HEK293 (cell line): ENCODE data around the gene MYO1B.

Source experiments
- CTCF ChIA-PET: fragments of 350-600 bp; formaldehyde crosslinking; extraction: SDS; loops from one replicate; lab custom pipeline; 2021; ENCODE audit warnings: antibody characterized with exemption; lab: Yijun Ruan, JAX
- POLR2A ChIA-PET: fragments of 300-600 bp; formaldehyde crosslinking; extraction: SDS; loops from one replicate; lab custom pipeline; 2020; ENCODE audit warnings: antibody characterized with exemption, inconsistent platforms; lab: Yijun Ruan, JAX
- H3K27ac ChIP-seq: fragments of 200-500 bp; sonication (Bioruptor generic); 2 replicates; pipeline ENCODE4 v1.5.1; 2014; ENCODE audit warnings: low read depth, low read length, control low read depth, inconsistent platforms; ENCODE audit errors: extremely low read depth
- H3K36me3 ChIP-seq, 2 experiments: fragments of 200-500 bp in 1 of 2; sonication (Bioruptor generic) in 1 of 2; 1 replicate in 1 of 2; 2 replicates in 1 of 2; pipeline ENCODE4 v1.5.1; 2014 to 2017; ENCODE audit warnings: inconsistent platforms in 2 of 2, low read length in 2 of 2; ENCODE audit not compliant: control insufficient read depth in 2 of 2, insufficient read depth in 1 of 2
- H3K4me1 ChIP-seq: fragments of 200-500 bp; sonication (Bioruptor generic); 2 replicates; pipeline ENCODE4 v1.5.1; 2014; ENCODE audit warnings: mild to moderate bottlenecking, low read length, inconsistent platforms; ENCODE audit not compliant: control insufficient read depth, insufficient read depth
- H3K4me3 ChIP-seq: 2 replicates; pipeline ENCODE4 v1.5.1; 2011; ENCODE audit warnings: low read depth, mild to moderate bottlenecking, control low read depth, low read length, moderate library complexity
- H3K9me3 ChIP-seq: fragments of 200-500 bp; sonication (Bioruptor generic); 2 replicates; pipeline ENCODE4 v1.5.1; 2014; ENCODE audit warnings: low read depth, low read length, inconsistent platforms; ENCODE audit not compliant: control insufficient read depth, insufficient read depth
- BCL11B ChIP-seq: fragments of 450-650 bp; formaldehyde crosslinking; IDR thresholded peaks from 2 replicates; pipeline ENCODE4 v1.5.1; 2016; ENCODE audit warnings: low read depth, missing biosample characterization, missing genetic modification characterization
- EGR2 ChIP-seq: fragments of 450-650 bp; formaldehyde crosslinking; IDR thresholded peaks from 2 replicates; pipeline ENCODE4 v1.5.1; 2016; ENCODE audit warnings: low read depth, missing biosample characterization, missing genetic modification characterization
- ELK4 ChIP-seq: IDR thresholded peaks from 2 replicates; pipeline ENCODE4 v1.6.1; 2011; ENCODE audit warnings: mild to moderate bottlenecking, low read depth, low read length, borderline replicate concordance
- GLI2 ChIP-seq: fragments of 450-650 bp; formaldehyde crosslinking; IDR thresholded peaks from 2 replicates; pipeline ENCODE4; 2017; ENCODE audit warnings: missing biosample characterization, missing genetic modification characterization, low read depth, borderline replicate concordance
- GLI4 ChIP-seq: fragments of 450-650 bp; formaldehyde crosslinking; IDR thresholded peaks from 2 replicates; pipeline ENCODE4 v1.5.1; 2016; ENCODE audit warnings: missing biosample characterization, missing genetic modification characterization
- KLF10 ChIP-seq: fragments of 450-650 bp; IDR thresholded peaks from 2 replicates; pipeline ENCODE4 v1.5.1; 2018; ENCODE audit warnings: missing biosample characterization, mild to moderate bottlenecking, missing genetic modification characterization
- RBAK ChIP-seq: fragments of 450-650 bp; formaldehyde crosslinking; IDR thresholded peaks from 2 replicates; pipeline ENCODE4 v1.5.1; 2016; ENCODE audit warnings: missing biosample characterization, missing genetic modification characterization
- REPIN1 ChIP-seq: fragments of 450-650 bp; formaldehyde crosslinking; IDR thresholded peaks from 2 replicates; pipeline ENCODE4 v1.5.1; 2017; ENCODE audit warnings: missing biosample characterization, missing genetic modification characterization, low read depth
- SCRT1 ChIP-seq: fragments of 450-650 bp; formaldehyde crosslinking; IDR thresholded peaks from 2 replicates; pipeline ENCODE4 v1.5.1; 2016; ENCODE audit warnings: missing biosample characterization, missing genetic modification characterization, borderline replicate concordance
- SETDB1 ChIP-seq: IDR thresholded peaks from one replicate; pipeline ENCODE4 v1.6.1; 2017; ENCODE audit warnings: mild to moderate bottlenecking, low read length, moderate library complexity, mixed read lengths; ENCODE audit not compliant: insufficient read length
- SP7 ChIP-seq: fragments of 450-650 bp; formaldehyde crosslinking; IDR thresholded peaks from 2 replicates; pipeline ENCODE4 v1.5.1; 2016; ENCODE audit warnings: missing biosample characterization, missing genetic modification characterization
- YY1 ChIP-seq: fragments of 450-650 bp; formaldehyde crosslinking; IDR thresholded peaks from 2 replicates; pipeline ENCODE4 v1.5.1; 2018; ENCODE audit warnings: missing biosample characterization, missing genetic modification characterization
- ZBTB10 ChIP-seq: fragments of 450-650 bp; formaldehyde crosslinking; IDR thresholded peaks from 2 replicates; pipeline ENCODE4 v1.5.1; 2016; ENCODE audit warnings: missing biosample characterization, missing genetic modification characterization
- ZBTB7A ChIP-seq: fragments of 450-650 bp; formaldehyde crosslinking; IDR thresholded peaks from 2 replicates; pipeline ENCODE4 v1.5.1; 2016; ENCODE audit warnings: low read depth, missing biosample characterization, missing genetic modification characterization
- ZIC2 ChIP-seq: fragments of 450-650 bp; formaldehyde crosslinking; IDR thresholded peaks from 2 replicates; pipeline ENCODE4 v1.5.1; 2016; ENCODE audit warnings: missing biosample characterization, missing genetic modification characterization
- ZNF24 ChIP-seq: fragments of 450-650 bp; formaldehyde crosslinking; IDR thresholded peaks from 2 replicates; pipeline ENCODE4 v1.5.1; 2016; ENCODE audit warnings: missing biosample characterization, missing genetic modification characterization
- ZNF324 ChIP-seq: fragments of 450-650 bp; formaldehyde crosslinking; IDR thresholded peaks from 2 replicates; pipeline ENCODE4 v1.5.1; 2016; ENCODE audit warnings: missing biosample characterization, missing genetic modification characterization
- ZNF354C ChIP-seq: fragments of 450-650 bp; formaldehyde crosslinking; IDR thresholded peaks from 2 replicates; pipeline ENCODE4 v1.5.1; 2016; ENCODE audit warnings: missing biosample characterization, missing genetic modification characterization, low read depth, borderline replicate concordance
- ZNF391 ChIP-seq: fragments of 450-650 bp; formaldehyde crosslinking; IDR thresholded peaks from 2 replicates; pipeline ENCODE4 v1.5.1; 2016; ENCODE audit warnings: low read depth, missing biosample characterization, missing genetic modification characterization, borderline replicate concordance
- ZNF473 ChIP-seq: fragments of 450-650 bp; formaldehyde crosslinking; IDR thresholded peaks from 2 replicates; pipeline ENCODE4 v1.5.1; 2017; ENCODE audit warnings: missing biosample characterization, missing genetic modification characterization
- ZNF48 ChIP-seq: fragments of 450-650 bp; formaldehyde crosslinking; IDR thresholded peaks from 2 replicates; pipeline ENCODE4 v1.5.1; 2016; ENCODE audit warnings: missing biosample characterization, missing genetic modification characterization
- ZNF555 ChIP-seq: fragments of 450-650 bp; formaldehyde crosslinking; conservative IDR thresholded peaks from 2 replicates; pipeline ENCODE4 v1.5.1; 2017; ENCODE audit warnings: missing biosample characterization, mild to moderate bottlenecking, missing genetic modification characterization, inconsistent platforms
- ZNF596 ChIP-seq: fragments of 450-650 bp; IDR thresholded peaks from 2 replicates; pipeline ENCODE4 v1.5.0; 2018; ENCODE audit warnings: missing biosample characterization, mild to moderate bottlenecking, missing genetic modification characterization, moderate library complexity
- ZNF704 ChIP-seq: fragments of 450-650 bp; formaldehyde crosslinking; IDR thresholded peaks from 2 replicates; pipeline ENCODE4 v1.5.1; 2016; ENCODE audit warnings: missing biosample characterization, missing genetic modification characterization
- TF ChIP-seq, protein P1 (sequence below): fragments of 450-650 bp; formaldehyde crosslinking; IDR thresholded peaks from 2 replicates; pipeline ENCODE4 v1.5.0; 2017; ENCODE audit warnings: missing biosample characterization, missing genetic modification characterization, borderline replicate concordance
- TF ChIP-seq, protein P2 (sequence below): fragments of 450-650 bp; formaldehyde crosslinking; IDR thresholded peaks from 2 replicates; pipeline ENCODE4 v1.5.1; 2017; ENCODE audit warnings: missing biosample characterization, missing genetic modification characterization

The MYO1B gene

GRCh38 chr2:191200910-191201309, 44.3 kb upstream of the MYO1B start (continued):
- TF ChIP-seq ELK4 (no peak), ZNF596 (tag by site-specific recombination) (no peak), ZNF48 (tag by site-specific recombination) (no peak), EGR2 (tag by site-specific recombination) (no peak), BCL11B (tag by site-specific recombination) (no peak), SCRT1 (tag by site-specific recombination) (no peak), ZBTB7A (tag by site-specific recombination) (no peak), ZIC2 (tag by site-specific recombination) (no peak), ZNF24 (no peak), SP7 (no peak), GLI4 (tag by site-specific recombination) (no peak), RBAK (no peak), ZBTB10 (tag by site-specific recombination) (no peak)

DNA sequence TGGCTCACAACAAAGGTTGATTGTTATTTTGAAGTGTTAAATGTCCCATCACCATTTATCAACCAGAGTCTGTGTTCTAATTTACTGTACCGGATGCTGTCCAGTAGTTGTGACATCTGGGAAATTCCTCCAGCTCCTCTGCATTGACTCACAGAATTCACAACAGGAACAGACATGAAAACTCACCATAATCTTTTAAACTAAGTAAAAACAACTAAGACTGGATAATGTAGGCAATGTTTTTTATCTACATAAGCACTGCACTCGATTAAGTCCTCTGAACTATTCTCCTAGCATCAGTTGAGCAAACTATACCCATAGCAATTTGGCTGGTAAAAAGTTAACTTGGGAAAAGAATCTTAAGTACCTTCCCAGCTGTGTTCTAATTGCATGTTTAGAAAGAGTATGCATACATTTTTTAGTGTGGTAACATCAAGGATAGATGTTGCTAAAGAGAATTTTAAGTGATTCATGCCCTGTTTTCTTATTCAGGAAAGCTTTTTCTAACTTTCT, 42.9 kb upstream of the MYO1B start:
- ChIA-PET POLR2A (no interaction called here), CTCF (interaction anchor here (0.5 kb wide), 1 partner anchor 912 kb away, joined by 4 read pairs; no protein-coding TSS in a partner anchor)
- Histone ChIP-seq H3K27ac (no peak overlapping the region), H3K36me3 (no peaks in the 10 kb centered on the region), H3K9me3 (no peaks in the 10 kb centered on the region), H3K4me1 (no peaks in the 10 kb centered on the region), H3K4me3 (no peak overlapping the region)
- TF ChIP-seq GLI2 (tag by site-specific recombination) = no peak
- TF ChIP-seq ZNF473 = no peak
- TF ChIP-seq ZNF324 = no peak

DNA sequence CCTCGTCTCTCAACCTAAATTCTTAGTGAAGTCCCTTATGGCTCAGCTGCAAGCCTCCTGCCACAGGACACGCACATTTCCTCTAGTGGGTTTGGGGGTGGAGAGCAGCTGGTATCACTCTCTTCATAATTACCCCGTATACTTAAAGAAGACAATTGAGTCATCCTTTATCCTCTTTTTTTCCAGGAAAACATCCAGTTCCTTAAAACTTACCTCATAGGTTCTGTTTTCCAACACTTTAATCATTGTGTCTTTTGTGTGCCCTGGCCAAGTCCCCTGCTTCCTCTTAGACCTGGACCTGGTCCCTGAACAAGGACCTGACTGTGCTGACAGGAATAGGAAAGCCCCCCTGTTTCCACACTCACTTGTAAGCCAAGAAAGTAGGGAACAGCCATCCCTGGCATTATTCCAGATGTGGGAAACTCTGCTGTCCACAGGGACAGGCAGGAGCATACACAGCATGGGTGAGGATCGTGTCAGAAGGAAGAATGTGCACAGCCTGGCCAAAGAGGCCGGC, 42.3 kb upstream of the MYO1B start:
- no peaks in the 10 kb centered on the region for H3K36me3 ChIP-seq
- ChIA-PET CTCF (no interaction called here), POLR2A (no interaction called here)
- H3K4me1 ChIP-seq = no peaks in the 10 kb centered on the region
- no peak overlapping the region for H3K4me3 ChIP-seq
- H3K27ac ChIP-seq = no peak overlapping the region
- H3K9me3 ChIP-seq = no peaks in the 10 kb centered on the region
- TF ChIP-seq ZNF704 (tag by site-specific recombination) (no peak), ZNF354C (tag by site-specific recombination) (no peak), KLF10 (tag by site-specific recombination) (no peak), ZNF391 (no peak), SETDB1 (no peak), REPIN1 (tag by site-specific recombination) (no peak), ZNF555 (tag by site-specific recombination) (no peak), YY1 (tag by site-specific recombination) (no peak)
- TF ChIP-seq, protein P1, sequence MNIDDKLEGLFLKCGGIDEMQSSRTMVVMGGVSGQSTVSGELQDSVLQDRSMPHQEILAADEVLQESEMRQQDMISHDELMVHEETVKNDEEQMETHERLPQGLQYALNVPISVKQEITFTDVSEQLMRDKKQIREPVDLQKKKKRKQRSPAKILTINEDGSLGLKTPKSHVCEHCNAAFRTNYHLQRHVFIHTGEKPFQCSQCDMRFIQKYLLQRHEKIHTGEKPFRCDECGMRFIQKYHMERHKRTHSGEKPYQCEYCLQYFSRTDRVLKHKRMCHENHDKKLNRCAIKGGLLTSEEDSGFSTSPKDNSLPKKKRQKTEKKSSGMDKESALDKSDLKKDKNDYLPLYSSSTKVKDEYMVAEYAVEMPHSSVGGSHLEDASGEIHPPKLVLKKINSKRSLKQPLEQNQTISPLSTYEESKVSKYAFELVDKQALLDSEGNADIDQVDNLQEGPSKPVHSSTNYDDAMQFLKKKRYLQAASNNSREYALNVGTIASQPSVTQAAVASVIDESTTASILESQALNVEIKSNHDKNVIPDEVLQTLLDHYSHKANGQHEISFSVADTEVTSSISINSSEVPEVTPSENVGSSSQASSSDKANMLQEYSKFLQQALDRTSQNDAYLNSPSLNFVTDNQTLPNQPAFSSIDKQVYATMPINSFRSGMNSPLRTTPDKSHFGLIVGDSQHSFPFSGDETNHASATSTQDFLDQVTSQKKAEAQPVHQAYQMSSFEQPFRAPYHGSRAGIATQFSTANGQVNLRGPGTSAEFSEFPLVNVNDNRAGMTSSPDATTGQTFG (tag by site-specific recombination) = no peak
- TF ChIP-seq, protein P2, sequence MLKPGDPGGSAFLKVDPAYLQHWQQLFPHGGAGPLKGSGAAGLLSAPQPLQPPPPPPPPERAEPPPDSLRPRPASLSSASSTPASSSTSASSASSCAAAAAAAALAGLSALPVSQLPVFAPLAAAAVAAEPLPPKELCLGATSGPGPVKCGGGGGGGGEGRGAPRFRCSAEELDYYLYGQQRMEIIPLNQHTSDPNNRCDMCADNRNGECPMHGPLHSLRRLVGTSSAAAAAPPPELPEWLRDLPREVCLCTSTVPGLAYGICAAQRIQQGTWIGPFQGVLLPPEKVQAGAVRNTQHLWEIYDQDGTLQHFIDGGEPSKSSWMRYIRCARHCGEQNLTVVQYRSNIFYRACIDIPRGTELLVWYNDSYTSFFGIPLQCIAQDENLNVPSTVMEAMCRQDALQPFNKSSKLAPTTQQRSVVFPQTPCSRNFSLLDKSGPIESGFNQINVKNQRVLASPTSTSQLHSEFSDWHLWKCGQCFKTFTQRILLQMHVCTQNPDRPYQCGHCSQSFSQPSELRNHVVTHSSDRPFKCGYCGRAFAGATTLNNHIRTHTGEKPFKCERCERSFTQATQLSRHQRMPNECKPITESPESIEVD (tag by site-specific recombination) = no peak
